ENCODE measurements around the gene ZNF429. TPM values are rescaled to one million over a fixed set of nuclear protein-coding genes. Genes with fewer than 3 reads are reported as not detected.
"Not testable (repeated sequence)": the region's sequence is repeated elsewhere in the genome, so short reads cannot be mapped to it uniquely, and the experiment has no call there.

ZNF429 gene
- total RNA-seq, 1 experiment from 2014 or later, result 0.66 TPM

- intact Hi-C loops (cut with micrococcal nuclease), result no loop called here
Observed at GRCh38 chr19:21468791-21469190, 36.6 kb upstream of the ZNF429 start.

GRCh38 chr19:21472507-21472906 is 32.9 kb upstream of the ZNF429 start:
- no peak overlapping the region for H3K4me3 ChIP-seq (ENCODE audit: low read length)
- ChIA-PET CTCF (no interaction called here), POLR2A (ENCODE audit: unreplicated experiment) (no interaction called here)
- no peaks in the 10 kb centered on the region for H3K4me1 ChIP-seq (ENCODE audit: insufficient read depth, low read length)
- H3K36me3 ChIP-seq (ENCODE audit: low read depth, low read length), result no peaks in the 10 kb centered on the region
- H3K9me2 ChIP-seq (replicated peaks; ENCODE audit: low read length), result no peaks in the 10 kb centered on the region
- H3K27me3 ChIP-seq (ENCODE audit: low read length), result no peaks in the 10 kb centered on the region
- H3K79me2 ChIP-seq (ENCODE audit: low read length), result no peaks in the 10 kb centered on the region
- intact Hi-C loops (cut with micrococcal nuclease), result no loop called here
- TF ChIP-seq CTCF (conservative IDR thresholded peaks at IDR 0.05; ENCODE audit: low read depth, low read length), result no peak
- no peak for TF ChIP-seq EZH2 (IDR thresholded peaks at IDR 0.05; ENCODE audit: low read length, unreplicated experiment)
- no peak for TF ChIP-seq EZH2phosphoT487 (IDR thresholded peaks at IDR 0.05; ENCODE audit: borderline replicate concordance, low read length)
- no peak overlapping the region for H2AFZ ChIP-seq (ENCODE audit: low read length)
- BruUV-seq (replicated peaks), result no TSS peak
- no peak overlapping the region for H3K4me2 ChIP-seq (ENCODE audit: low read length)
- H3K9me3 ChIP-seq (ENCODE audit: low read length), result 0 out of 2 replicates have a peak, but pooled peaks cover 5% of the 10 kb centered on the region
- ATAC-seq (no peak), DNase-seq (no peak)
- no peaks in the 10 kb centered on the region for H4K20me1 ChIP-seq (ENCODE audit: low read length)
- H3K27ac ChIP-seq (ENCODE audit: low read length), result no peak overlapping the region
- no peaks in the 10 kb centered on the region for H3F3A ChIP-seq (ENCODE audit: low read length, unreplicated experiment)
- H3K9ac ChIP-seq (ENCODE audit: low read length), result no peak overlapping the region

More at GRCh38 chr19:21468791-21469190, 36.6 kb upstream of the ZNF429 start:
- BruUV-seq (replicated peaks), result no TSS peak
- Histone ChIP-seq H3K36me3 (ENCODE audit: low read depth, low read length) (no peaks in the 10 kb centered on the region), H3K27me3 (ENCODE audit: low read length) (no peaks in the 10 kb centered on the region), H3K9ac (ENCODE audit: low read length) (no peak overlapping the region), H3F3A (ENCODE audit: low read length, unreplicated experiment) (no peaks in the 10 kb centered on the region), H3K9me3 (ENCODE audit: low read length) (0 out of 2 replicates have a peak, but pooled peaks cover 5% of the 10 kb centered on the region), H3K4me2 (ENCODE audit: low read length) (no peak overlapping the region), H3K4me3 (ENCODE audit: low read length) (no peak overlapping the region), H3K79me2 (ENCODE audit: low read length) (no peaks in the 10 kb centered on the region), H3K4me1 (ENCODE audit: insufficient read depth, low read length) (no peaks in the 10 kb centered on the region), H3K27ac (ENCODE audit: low read length) (no peak overlapping the region), H2AFZ (ENCODE audit: low read length) (no peak overlapping the region), H3K9me2 (replicated peaks; ENCODE audit: low read length) (no peaks in the 10 kb centered on the region), H4K20me1 (ENCODE audit: low read length) (no peaks in the 10 kb centered on the region)
- CTCF ChIA-PET, result no interaction called here
- no peak for TF ChIP-seq EZH2 (IDR thresholded peaks at IDR 0.05; ENCODE audit: low read length, unreplicated experiment)
- ATAC-seq (no peak), DNase-seq (no peak)
- POLR2A ChIA-PET (ENCODE audit: unreplicated experiment), result no interaction called here

- TF ChIP-seq EZH2 (IDR thresholded peaks at IDR 0.05; ENCODE audit: low read length, unreplicated experiment) (no peak), EZH2phosphoT487 (IDR thresholded peaks at IDR 0.05; ENCODE audit: borderline replicate concordance, low read length) (no peak), CTCF (conservative IDR thresholded peaks at IDR 0.05; ENCODE audit: low read depth, low read length) (no peak)
- Histone ChIP-seq H4K20me1 (ENCODE audit: low read length) (no peaks in the 10 kb centered on the region), H3K9ac (ENCODE audit: low read length) (no peak overlapping the region), H3K4me1 (ENCODE audit: insufficient read depth, low read length) (no peaks in the 10 kb centered on the region), H3K4me3 (ENCODE audit: low read length) (no peak overlapping the region), H2AFZ (ENCODE audit: low read length) (no peak overlapping the region), H3K36me3 (ENCODE audit: low read depth, low read length) (no peaks in the 10 kb centered on the region), H3K27ac (ENCODE audit: low read length) (no peak overlapping the region), H3F3A (ENCODE audit: low read length, unreplicated experiment) (no peaks in the 10 kb centered on the region), H3K9me2 (replicated peaks; ENCODE audit: low read length) (no peaks in the 10 kb centered on the region), H3K79me2 (ENCODE audit: low read length) (no peaks in the 10 kb centered on the region), H3K9me3 (ENCODE audit: low read length) (0 out of 2 replicates have a peak, but pooled peaks cover 5% of the 10 kb centered on the region), H3K27me3 (ENCODE audit: low read length) (no peaks in the 10 kb centered on the region), H3K4me2 (ENCODE audit: low read length) (no peak overlapping the region)
- DNase-seq, result no peak
- no TSS peak for BruUV-seq (replicated peaks)
- CTCF ChIA-PET, result no interaction called here
- no peak for ATAC-seq
- POLR2A ChIA-PET (ENCODE audit: unreplicated experiment), result no interaction called here
- intact Hi-C loops (cut with micrococcal nuclease), result no loop called here
Observed at GRCh38 chr19:21474671-21475181, 30.7 kb upstream of the ZNF429 start.

GRCh38 chr19:21482361-21482760 is 23.0 kb upstream of the ZNF429 start:
- H3K9me2 ChIP-seq (replicated peaks; ENCODE audit: low read length); H3K27ac ChIP-seq (ENCODE audit: low read length); H3K4me3 ChIP-seq (ENCODE audit: low read length); H3K9ac ChIP-seq (ENCODE audit: low read length); H3F3A ChIP-seq (ENCODE audit: low read length, unreplicated experiment); POLR2A ChIA-PET (ENCODE audit: unreplicated experiment); H3K36me3 ChIP-seq (ENCODE audit: low read depth, low read length); H4K20me1 ChIP-seq (ENCODE audit: low read length); CTCF ChIA-PET; BruUV-seq (replicated peaks); intact Hi-C loops (cut with micrococcal nuclease); H3K4me1 ChIP-seq (ENCODE audit: insufficient read depth, low read length); ATAC-seq; DNase-seq; H3K27me3 ChIP-seq (ENCODE audit: low read length); H3K79me2 ChIP-seq (ENCODE audit: low read length); H3K4me2 ChIP-seq (ENCODE audit: low read length): not testable (repeated sequence)
- peak overlapping the region; percentile 59; the same call in 1 of the 2 replicates for H2AFZ ChIP-seq (ENCODE audit: low read length)
- peaks cover 10% of the 10 kb centered on the region; the same call in 1 of the 2 replicates for H3K9me3 ChIP-seq (ENCODE audit: low read length)
